GM21786 (cell line): Measurements from ENCODE around the gene CASKIN1.

Source experiments
- ATAC-seq: cut with Tn5 transposase; IDR thresholded peaks from one replicate; pipeline ENCODE4 v1.9.1; 2021; ENCODE audit not compliant: unreplicated experiment

Gene CASKIN1

GRCh38 chr16:2195322-2196161 is 863 bp downstream of the CASKIN1 start:
- ATAC-seq = no peak

DNA sequence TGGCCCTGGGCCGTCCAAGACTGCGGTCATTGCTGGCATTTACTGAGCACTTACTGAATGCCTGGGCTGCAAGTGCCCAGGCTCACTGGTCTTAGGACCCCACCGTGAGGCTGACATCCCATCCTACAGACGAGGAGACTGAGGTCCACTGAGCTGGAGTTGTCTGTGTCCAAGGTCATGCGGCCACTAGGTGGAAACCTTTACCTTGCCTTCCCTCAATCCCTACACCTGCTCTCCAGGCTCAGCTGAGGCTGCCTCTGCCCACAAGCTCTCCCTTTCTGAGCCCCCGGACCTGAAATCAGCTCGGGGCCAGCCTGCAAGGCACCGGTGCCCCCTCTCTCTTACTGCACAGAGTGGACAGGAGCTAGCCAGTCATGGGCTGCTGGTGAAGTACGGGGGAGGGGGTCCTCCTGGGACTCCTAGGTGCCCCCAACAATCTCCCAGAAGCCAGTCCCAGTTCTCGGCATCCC is 1.5 kb downstream of the CASKIN1 start:
- no peak for ATAC-seq

- ATAC-seq = no peak
Observed at GRCh38 chr16:2194166-2194834, 2.1 kb downstream of the CASKIN1 start.

- ATAC-seq = no peak
Observed at GRCh38 chr16:2191446-2191706, 5.0 kb downstream of the CASKIN1 start.

GRCh38 chr16:2190659-2191445 is 5.6 kb downstream of the CASKIN1 start:
- ATAC-seq = no peak

- no peak for ATAC-seq
Observed at GRCh38 chr16:2190002-2190658, 6.3 kb downstream of the CASKIN1 start.

GRCh38 chr16:2189252-2189893 is 7.0 kb downstream of the CASKIN1 start:
- no peak for ATAC-seq

- no peak for ATAC-seq
Observed at GRCh38 chr16:2188395-2188794, 8.0 kb downstream of the CASKIN1 start.

DNA sequence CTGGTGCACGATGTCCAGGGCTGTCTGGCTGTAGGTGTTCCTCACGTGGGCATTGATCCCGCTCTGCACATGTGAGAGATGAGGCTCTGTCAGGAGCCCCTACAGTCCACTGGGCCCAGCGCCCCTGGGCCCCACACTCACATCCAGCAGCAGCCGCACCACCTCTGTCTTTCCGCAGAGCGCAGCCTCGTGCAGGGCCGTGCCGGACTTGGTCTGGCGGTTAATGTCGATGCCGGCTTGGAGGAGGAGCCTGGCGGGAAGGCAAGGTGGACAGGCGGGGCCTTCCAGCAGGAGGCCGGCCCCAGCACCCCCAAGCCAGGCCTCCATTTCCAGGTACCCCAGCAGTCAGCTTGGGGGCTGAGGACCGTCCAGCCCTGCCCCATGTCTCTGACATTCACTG is 9.2 kb downstream of the CASKIN1 start:
- ATAC-seq = no peak

GRCh38 chr16:2186505-2186904 is 9.9 kb downstream of the CASKIN1 start:
- no peak for ATAC-seq

DNA sequence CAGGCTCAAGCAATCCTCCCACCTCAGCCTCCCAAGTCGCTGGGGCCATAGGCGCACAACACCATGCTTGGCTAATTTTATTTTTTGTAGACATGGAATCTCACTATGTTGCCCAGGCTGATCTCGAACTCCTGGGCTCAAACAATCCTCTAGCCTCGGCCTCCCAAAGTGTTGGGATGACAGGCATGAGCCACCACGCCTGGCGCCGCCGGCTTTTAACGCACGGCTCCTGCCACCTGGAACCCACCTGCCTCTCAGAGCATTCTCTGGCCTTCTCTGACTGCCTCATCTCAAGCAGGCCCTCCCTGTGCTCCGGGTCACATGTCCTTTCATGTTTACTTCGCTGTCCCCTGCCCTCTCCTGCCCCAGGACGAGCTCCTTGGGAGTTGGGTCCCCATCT is 10.3 kb downstream of the CASKIN1 start:
- no peak for ATAC-seq

DNA sequence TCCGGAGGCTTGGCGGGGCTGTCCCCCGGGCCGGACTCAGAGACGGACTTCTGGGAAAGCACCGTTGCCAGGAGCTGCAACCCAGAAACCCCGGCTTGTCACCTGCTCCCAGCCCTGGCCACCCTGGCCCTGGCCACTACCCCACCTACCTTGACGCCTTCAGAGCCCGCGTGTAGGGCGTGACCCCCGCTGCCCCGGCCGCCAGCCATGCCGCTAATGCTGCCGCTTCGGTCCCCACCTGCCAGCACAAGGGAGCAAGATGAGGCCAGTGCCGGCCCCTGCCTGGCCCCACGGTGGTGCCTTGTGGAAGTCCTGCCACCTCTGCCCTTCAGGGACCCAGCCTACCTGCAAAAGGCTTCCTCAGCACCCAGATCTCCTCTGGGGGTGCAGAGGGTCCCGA is 11.4 kb downstream of the CASKIN1 start:
- ATAC-seq = no peak

DNA sequence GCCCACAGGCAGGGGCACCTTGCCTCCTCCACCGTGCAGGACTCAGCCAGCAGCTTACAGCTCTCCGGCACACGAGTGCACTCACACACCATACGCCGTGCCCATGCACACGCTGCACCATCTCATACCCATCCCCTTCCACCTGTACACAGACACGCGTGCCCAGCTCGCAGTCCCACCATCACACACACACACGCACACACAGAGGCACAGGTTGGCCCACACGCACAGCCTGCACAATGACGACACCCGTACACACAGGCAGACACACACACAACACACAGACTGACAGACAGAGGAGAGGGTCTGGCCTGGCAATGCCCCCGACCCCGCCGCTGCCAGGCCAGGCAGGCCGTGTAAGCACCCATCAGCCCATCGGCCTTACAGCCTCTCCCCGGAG is 12.1 kb downstream of the CASKIN1 start:
- ATAC-seq = no peak

DNA sequence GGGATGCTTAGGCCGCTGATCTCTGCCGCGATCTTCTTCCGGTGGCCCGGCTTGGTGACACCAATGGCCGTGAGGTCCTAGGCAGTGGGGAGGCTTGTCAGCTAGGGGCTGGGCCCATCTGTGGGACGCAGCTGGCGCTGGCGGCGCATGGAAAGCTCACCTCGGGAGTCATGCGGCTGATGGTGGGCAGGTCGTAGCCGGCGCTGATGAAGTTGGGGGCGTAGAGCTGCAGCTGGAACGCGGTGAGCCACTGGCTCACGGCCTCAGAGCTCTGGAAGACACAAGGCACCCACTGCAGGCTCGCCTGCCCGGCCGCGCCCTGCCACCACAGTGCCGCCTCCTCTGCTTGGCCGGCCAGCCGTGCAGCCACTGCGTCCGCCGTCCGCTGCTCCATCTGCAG is 12.7 kb downstream of the CASKIN1 start:
- ATAC-seq = no peak

GRCh38 chr16:2181952-2182351 is 14.5 kb downstream of the CASKIN1 start:
- ATAC-seq = no peak

DNA sequence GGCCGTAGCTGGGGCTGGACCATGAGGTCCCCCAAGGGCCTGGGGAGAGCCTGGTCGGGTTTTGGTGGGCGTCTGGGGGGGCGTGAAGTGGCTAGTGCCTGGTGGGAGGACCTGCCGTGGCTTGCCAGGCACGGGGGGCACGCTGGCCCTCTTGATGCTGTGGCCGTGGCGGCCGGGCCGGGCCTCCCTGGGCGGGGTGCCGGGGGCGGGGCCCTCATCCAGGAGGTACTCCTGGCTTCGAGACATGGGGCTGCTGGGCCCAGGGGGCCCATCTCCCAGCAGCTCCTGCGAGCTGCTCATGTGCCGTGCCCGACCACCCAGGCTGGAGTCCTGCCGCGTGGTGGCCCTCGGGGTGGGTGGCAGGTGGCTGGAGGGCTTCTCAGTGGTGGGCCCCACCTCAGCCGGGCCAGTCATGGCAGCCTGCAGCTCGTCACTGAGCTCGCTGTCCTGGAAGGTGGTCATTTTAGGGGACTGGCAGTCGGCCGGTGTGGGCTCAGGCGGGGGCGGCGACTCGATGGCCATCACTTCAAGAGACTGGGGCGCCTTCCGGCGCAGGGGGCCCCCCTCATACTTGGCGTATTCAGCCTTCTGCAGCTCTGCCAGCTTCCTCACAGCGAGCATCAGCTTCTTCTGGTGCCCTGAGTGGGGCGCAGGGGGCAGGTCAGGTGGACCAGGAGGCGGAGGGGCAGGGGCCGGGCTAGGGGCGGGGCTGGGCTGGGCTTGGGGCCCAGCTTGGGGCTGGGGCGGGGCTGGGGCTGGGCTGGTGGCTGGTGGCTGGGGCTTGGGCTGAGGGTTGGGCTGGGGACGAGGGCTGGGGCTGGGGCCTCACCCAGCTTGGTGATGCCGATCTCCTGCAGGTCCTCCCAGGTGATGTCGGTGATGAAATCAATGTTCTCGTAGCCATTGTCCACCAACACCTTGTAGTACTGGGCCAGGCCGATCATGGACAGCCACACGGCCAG is 15.2 kb downstream of the CASKIN1 start:
- ATAC-seq = no peak

GRCh38 chr16:2180461-2180860 is 15.9 kb downstream of the CASKIN1 start:
- no peak for ATAC-seq

DNA sequence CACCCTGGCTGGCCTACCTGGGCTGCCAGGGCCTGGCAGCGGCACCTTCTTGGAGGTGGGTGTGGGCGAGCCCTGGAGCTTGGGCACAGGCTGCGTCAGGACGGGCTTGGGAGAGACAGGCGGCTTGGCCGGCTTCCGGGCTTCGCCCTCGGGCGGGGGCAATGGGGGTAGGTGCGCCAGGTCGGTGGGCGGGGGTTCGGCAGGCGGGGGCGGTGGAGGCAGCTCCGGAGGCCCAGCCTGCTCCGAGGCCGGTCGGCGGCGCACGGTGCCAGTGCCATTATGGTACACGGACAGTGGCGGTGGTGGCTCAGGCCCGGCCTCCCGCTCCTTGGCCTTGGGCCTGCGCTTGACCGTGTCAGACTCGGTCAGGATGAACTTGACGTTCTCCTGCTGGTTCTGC is 16.8 kb downstream of the CASKIN1 start:
- ATAC-seq = no peak

GRCh38 chr16:2179107-2179501 is 17.3 kb downstream of the CASKIN1 start:
- ATAC-seq = no peak
